ENCODE data around the gene ADAMTS17.

ADAMTS17 gene

DNA sequence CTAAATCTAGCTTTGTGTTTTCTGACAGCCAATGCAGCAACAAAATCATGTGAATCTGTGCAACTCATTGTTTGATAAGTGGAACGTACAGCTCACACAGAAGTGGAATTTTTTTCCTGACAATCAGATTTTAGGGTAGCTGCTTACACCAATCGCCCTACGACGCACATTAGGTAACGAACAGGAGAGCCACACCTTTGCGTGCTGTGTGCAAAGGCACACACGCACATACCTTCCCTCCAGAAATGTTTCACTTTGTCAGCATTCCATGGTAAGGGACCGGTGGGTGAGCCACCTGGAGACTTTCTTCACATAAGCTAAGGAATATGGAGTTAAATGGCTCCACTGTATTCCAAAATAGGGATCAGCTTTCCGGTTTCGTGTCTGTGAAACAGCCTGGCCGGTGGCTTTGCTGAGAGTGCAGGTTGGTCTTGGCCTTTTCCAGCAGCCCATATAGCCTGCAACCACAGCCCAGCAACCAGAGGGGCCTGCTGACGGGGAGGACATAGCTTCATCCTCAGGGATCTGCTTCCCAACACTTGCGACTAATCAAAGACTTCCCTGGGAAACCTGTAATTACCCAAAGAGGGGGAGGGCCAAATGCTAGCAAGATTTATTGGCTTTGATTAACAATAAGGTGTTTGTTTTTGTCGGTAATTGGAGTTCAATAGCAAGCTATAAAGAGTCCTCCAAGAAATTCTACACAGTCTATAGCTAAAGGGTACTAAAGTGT lies 145.3 kb downstream of the ADAMTS17 start:
- DNase-seq (ENCODE audit: low read depth), result no peak

- no peak for DNase-seq (ENCODE audit: low read depth)
Measured at GRCh38 chr15:100194996-100195395, 146.8 kb downstream of the ADAMTS17 start.

- DNase-seq (ENCODE audit: low read depth), result no peak
Measured at GRCh38 chr15:100193277-100193860, 148.4 kb downstream of the ADAMTS17 start.

- DNase-seq (ENCODE audit: low read depth), result no peak
Measured at GRCh38 chr15:100192097-100193080, 149.4 kb downstream of the ADAMTS17 start.

DNA sequence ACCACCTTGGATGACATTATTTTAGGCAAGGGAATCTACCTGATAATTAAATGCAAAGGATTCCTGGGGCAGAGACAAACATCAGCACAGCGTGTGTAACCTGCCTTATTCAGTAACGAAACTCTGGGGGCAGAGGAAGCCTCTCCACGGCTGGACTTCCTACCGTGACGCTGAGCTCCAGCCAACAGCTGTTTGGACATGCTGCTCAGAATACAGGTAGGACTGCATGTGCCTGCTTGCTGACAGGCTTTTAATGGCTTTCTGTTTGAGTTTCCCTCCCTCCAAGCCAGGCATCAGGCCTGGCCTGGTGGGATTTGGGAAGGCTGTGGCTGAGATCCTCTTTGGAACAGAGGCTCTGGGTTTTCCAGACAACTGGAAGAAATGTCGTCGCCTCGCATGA lies 150.6 kb downstream of the ADAMTS17 start:
- DNase-seq (ENCODE audit: low read depth), result no peak

DNA sequence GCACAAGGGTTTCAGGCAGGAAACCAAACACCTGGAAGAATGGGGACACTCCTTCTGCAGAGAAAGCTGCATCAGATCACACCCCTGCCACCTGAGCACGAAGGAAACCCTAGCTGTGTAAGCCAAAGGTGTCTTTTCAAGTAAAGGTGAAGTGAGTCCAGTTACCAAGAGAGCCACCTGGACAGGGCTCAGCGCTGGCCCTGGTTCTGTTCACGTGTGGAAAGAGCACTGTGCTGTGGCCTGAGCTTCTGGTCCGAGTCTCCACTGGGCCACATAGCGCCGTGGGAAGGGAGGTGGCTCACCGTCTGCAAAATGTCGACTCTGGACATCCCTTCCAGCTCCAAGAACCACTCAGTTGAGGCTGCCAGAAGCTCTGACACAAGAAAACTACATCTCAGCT lies 151.1 kb downstream of the ADAMTS17 start:
- no peak for DNase-seq (ENCODE audit: low read depth)

DNA sequence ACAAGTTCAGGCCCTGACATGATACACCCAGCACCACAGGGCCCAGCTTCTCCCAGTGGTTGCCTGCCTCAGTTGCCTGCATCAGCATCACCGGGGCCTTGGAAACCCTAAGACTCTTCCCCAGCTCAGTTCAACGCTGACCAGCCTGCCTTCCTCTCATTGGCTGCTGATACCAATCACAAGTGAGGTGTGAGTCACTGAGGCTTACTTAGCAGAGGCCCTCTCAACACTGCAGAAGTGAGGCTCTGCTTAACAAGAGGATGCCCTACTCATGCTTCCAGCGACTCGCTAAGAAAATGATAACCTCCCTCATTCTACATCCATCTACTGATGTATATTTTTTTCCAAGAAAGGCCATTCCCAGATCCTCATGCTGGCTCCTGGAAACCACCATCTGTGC lies 151.9 kb downstream of the ADAMTS17 start:
- no peak for DNase-seq (ENCODE audit: low read depth)

- DNase-seq (ENCODE audit: low read depth), result no peak
Measured at GRCh38 chr15:100189319-100189718, 152.5 kb downstream of the ADAMTS17 start.

DNA sequence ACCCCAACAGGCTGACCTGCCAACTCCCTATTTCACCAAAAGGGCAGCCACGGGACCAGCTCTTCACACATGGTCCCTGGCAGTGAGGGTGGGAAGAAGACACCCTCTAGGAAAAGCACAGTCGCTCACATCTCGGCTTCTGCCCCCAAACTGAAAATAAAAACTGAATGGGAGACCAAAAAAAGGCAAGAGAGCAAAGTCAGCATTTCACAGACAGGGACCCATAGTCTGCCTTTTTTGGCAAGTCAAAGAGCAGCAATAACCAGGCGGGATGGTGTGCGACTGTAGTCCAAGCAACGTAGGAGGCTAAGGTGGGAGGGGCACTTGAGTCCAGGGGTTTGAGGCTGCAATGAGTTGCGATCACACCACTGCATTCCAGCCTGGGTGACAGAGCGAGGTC lies 154.1 kb downstream of the ADAMTS17 start:
- no peak for DNase-seq (ENCODE audit: low read depth)

DNA sequence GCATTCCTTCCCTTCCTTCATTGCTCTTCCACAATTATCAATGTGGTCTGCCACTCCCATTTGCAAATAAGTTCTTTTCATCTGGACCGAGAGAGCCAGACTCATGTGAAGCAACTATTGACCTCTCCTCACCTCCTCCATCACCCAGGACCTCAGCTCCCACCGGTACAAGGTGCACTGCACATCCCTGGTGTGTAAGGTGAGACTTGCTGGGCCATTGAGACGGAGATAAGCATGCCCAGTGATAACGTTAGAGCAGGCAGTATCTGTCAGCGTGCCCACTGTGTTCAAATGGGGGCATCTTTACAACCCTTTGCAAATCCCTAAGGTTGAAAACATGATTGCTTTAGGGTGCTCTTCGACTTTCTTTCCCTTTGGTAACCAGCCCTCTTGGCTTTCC lies 154.8 kb downstream of the ADAMTS17 start:
- DNase-seq (ENCODE audit: low read depth), result no peak

- DNase-seq (ENCODE audit: low read depth), result no peak
Measured at GRCh38 chr15:100186366-100186765, 155.4 kb downstream of the ADAMTS17 start.

- no peak for DNase-seq (ENCODE audit: low read depth)
Measured at GRCh38 chr15:100183921-100184495, 157.8 kb downstream of the ADAMTS17 start.

GRCh38 chr15:100180921-100181320 lies 160.9 kb downstream of the ADAMTS17 start:
- no peak for DNase-seq (ENCODE audit: low read depth)

GRCh38 chr15:100175406-100176114 lies 166.2 kb downstream of the ADAMTS17 start:
- no peak for DNase-seq (ENCODE audit: low read depth)

DNA sequence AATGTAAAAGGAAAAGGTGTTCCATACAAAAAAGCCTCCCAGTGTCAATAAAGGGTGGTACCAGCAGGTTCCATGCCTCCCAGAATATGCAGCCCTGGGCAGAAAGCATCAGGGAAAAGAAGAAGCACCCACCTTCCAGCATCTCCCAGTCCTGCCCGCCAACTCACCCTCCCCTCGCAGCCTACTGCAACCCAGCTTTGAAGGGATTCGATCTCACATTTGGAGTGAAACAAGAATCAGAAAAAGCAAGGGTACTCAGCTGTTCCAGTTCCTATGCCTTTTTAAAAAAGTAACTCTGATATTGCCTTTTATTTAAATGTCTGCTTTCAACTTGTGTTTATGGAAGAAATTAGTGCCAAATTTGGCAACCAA lies 166.9 kb downstream of the ADAMTS17 start:
- no peak for DNase-seq (ENCODE audit: low read depth)

GRCh38 chr15:100174159-100174903 lies 167.4 kb downstream of the ADAMTS17 start:
- DNase-seq (ENCODE audit: low read depth), result no peak

- DNase-seq (ENCODE audit: low read depth), result no peak
Measured at GRCh38 chr15:100172356-100173024, 169.3 kb downstream of the ADAMTS17 start.

- no peak for DNase-seq (ENCODE audit: low read depth)
Measured at GRCh38 chr15:100171411-100171810, 170.4 kb downstream of the ADAMTS17 start.

DNA sequence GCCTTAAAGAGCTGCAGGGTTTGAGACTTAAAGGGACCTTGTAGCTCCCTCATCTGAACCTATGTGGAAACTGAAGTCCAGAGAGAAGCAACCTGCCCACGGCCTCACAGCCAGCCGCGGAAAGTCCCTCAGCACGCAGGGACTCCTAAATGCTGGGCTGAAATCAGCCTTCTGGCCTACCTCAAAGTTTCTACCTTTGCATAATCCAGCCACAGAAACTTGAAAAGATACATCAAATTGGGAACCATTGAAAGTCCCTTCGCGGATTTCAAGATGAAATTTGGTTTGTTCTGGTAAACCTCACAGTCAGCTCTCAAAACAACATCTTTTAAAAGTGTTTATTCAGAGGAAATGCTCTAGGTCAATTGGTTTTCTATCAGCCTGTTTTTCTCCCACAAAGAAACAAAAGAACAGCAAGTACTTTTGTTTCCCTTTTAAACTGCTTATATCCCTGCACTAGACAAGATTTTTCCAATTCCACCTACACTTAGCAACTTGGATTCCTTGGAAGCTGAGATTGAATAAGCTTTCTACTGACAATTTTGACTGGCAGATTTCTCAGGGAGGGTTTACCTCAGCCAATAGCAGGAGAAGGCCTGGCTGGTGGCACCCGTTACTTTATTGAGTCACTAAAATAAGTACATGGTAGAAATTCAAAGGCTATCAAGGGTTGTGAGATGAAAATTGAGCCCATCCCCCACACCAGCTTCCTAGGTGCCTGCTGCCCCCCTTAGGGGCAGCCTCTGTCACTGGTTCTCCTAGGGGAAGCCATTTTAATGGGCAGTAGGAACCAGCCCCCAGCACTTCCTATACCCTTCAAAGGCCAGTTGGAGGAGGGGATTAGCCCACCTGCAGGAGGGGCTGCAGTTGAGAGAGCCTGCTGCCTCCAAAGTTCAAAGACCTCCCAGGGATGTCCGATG lies 171.2 kb downstream of the ADAMTS17 start:
- DNase-seq (ENCODE audit: low read depth), result no peak
